ENCODE data around the gene RRAGA. TPM values are rescaled to one million over a fixed set of nuclear protein-coding genes. Genes with fewer than 3 reads are reported as not detected.

RRAGA gene
- total and polyA plus RNA-seq, 11 donors: 47.1 to 107 (median 83.6) TPM

GRCh38 chr9:19032406-19032805, 16.8 kb upstream of the RRAGA start:
- intact Hi-C loops (cut with DNase I): loop anchor here in 2 of 10 donors (5.0 to 10.0 kb wide), 2 partner anchors 775 to 1218 kb away; no protein-coding TSS in a partner anchor
- peaks cover 0 to 3% (median 0%) of the 10 kb centered on the region in 12 donors for H3K4me1 ChIP-seq
- TF ChIP-seq POLR2A (IDR thresholded peaks at IDR 0.05): no peak
- no peak for TF ChIP-seq CTCF (IDR thresholded peaks at IDR 0.05)
- no peak for DNase-seq
- H3K36me3 ChIP-seq: no peaks in the 10 kb centered on the region
- H3K9me3 ChIP-seq: no peaks in the 10 kb centered on the region
- 68 to 93% (median 80%) methylated on average over 10 to 14 of the region's 14 CpGs for WGBS, 4 donors
- H3K4me3 ChIP-seq: no peak overlapping the region
- ATAC-seq: no peak
- H3K27ac ChIP-seq: no peak overlapping the region
- peaks cover 0 to 7% (median 0%) of the 10 kb centered on the region in 9 donors for H3K27me3 ChIP-seq

GRCh38 chr9:19033015-19033414, 16.2 kb upstream of the RRAGA start, which contains the start of gene SAXO1:
SAXO1 (minus strand) TSS chr9:19033209; CDS start chr9:19032908, 301 bp downstream.
- ATAC-seq: peak in 1 of 4 donors; percentile 44
- Histone ChIP-seq H3K27me3 (peaks cover 0 to 7% (median 0%) of the 10 kb centered on the region in 9 donors), H3K4me3 (no peak within 1 kb of the TSS), H3K36me3 (no peaks in the 10 kb centered on the region), H3K4me1 (peaks cover 0 to 3% (median 0%) of the 10 kb centered on the region in 12 donors), H3K9me3 (no peaks in the 10 kb centered on the region), H3K27ac (no peak within 1 kb of the TSS)
- no peak for DNase-seq
- TF ChIP-seq POLR2A (IDR thresholded peaks at IDR 0.05): no peak
- TF ChIP-seq CTCF (IDR thresholded peaks at IDR 0.05): no peak
- intact Hi-C loops (cut with DNase I): loop anchor here in 2 of 10 donors (5.0 to 10.0 kb wide), 2 partner anchors 776 to 1218 kb away; no protein-coding TSS in a partner anchor
- WGBS, 4 donors: 67 to 91% (median 83%) methylated on average over 10 to 20 of the region's 20 CpGs

- Histone ChIP-seq H3K4me3 (no peak overlapping the region), H3K27ac (no peak overlapping the region), H3K27me3 (no peaks in the 10 kb centered on the region), H3K9me3 (no peaks in the 10 kb centered on the region), H3K36me3 (no peaks in the 10 kb centered on the region), H3K4me1 (no peaks in the 10 kb centered on the region)
- TF ChIP-seq POLR2A (IDR thresholded peaks at IDR 0.05): no peak
- no peak for TF ChIP-seq CTCF (IDR thresholded peaks at IDR 0.05)
- ATAC-seq: no peak
- intact Hi-C loops (cut with DNase I): loop anchor here in 1 of 10 donors (10.0 kb wide), 1 partner anchor 1222 kb away; no protein-coding TSS in a partner anchor
- 94 to 98% (median 98%) methylated on average over 5 of the region's 5 CpGs for WGBS, 4 donors
- no peak for DNase-seq
These were observed 12.6 kb upstream of the RRAGA start for GRCh38 chr9:19036611-19037010.

- Histone ChIP-seq H3K27me3 (no peaks in the 10 kb centered on the region), H3K4me3 (peak overlapping the region; percentile 71 to 98 (median 88)), H3K27ac (peak overlapping the region in 11 of 12 donors; percentile 84 to 99 (median 97)), H3K9me3 (no peaks in the 10 kb centered on the region), H3K36me3 (peaks cover 0 to 14% (median 0%) of the 10 kb centered on the region in 9 donors), H3K4me1 (peaks cover 0 to 46% (median 30%) of the 10 kb centered on the region in 12 donors)
- ATAC-seq: peak in 1 of 4 donors; percentile 23
- DNase-seq: peak in 1 of 5 donors; percentile 12
- TF ChIP-seq CTCF (IDR thresholded peaks at IDR 0.05) (no peak), POLR2A (IDR thresholded peaks at IDR 0.05) (no peak)
- WGBS, 4 donors: 4 to 12% (median 6%) methylated on average over 33 of the region's 33 CpGs
- intact Hi-C loops (cut with DNase I): loop anchor here in 8 of 10 donors (1.0 to 10.0 kb wide), 9 partner anchors 75 to 415 kb away; partner anchors contain the start of gene PLIN2 (in 1 of the 8)
These were observed 850 bp downstream of the RRAGA start for GRCh38 chr9:19049917-19050636.

All from heart left ventricle (tissue), 16 donors.